Thymus (tissue), 11 donors: ENCODE measurements around the gene CEND1. TPM values are rescaled to one million over a fixed set of nuclear protein-coding genes. Genes with fewer than 3 reads are reported as not detected.

Experiments
- DNase-seq, 9 donors: peaks; one replicate each; pipeline ENCODE4 v3.0.0-alpha.2; 2013; ENCODE audit warnings: low spot score in 9 of 9, low read depth in 6 of 9, missing footprints in 1 of 9
- H3K27ac ChIP-seq, 2 donors: one replicate each; pipeline ENCODE4 v1.5.1; 2013; ENCODE audit warnings: control low read depth in 1 of 2, low read depth in 1 of 2, low read length in 1 of 2, mild to moderate bottlenecking in 1 of 2, moderate library complexity in 1 of 2
- H3K27me3 ChIP-seq, 2 donors: one replicate each; pipeline ENCODE4 v1.5.1; 2013; ENCODE audit warnings: low read length in 1 of 2; ENCODE audit not compliant: control insufficient read depth in 2 of 2, insufficient read depth in 1 of 2
- H3K36me3 ChIP-seq, 2 donors: one replicate each; pipeline ENCODE4 v1.5.1; 2013; ENCODE audit warnings: low read length in 1 of 2, mild to moderate bottlenecking in 1 of 2, moderate library complexity in 1 of 2; ENCODE audit not compliant: control insufficient read depth in 2 of 2, insufficient read depth in 2 of 2
- H3K4me1 ChIP-seq, 2 donors: one replicate each; pipeline ENCODE4 v1.5.1; 2013; ENCODE audit warnings: low read length in 2 of 2; ENCODE audit not compliant: control insufficient read depth in 2 of 2, insufficient read depth in 2 of 2
- H3K4me3 ChIP-seq, 2 donors: one replicate each; pipeline ENCODE4 v1.5.1; 2013; ENCODE audit warnings: low read length in 2 of 2, control low read depth in 1 of 2, mild to moderate bottlenecking in 1 of 2
- H3K9me3 ChIP-seq, 2 donors: one replicate each; pipeline ENCODE4 v1.5.1; 2013; ENCODE audit warnings: low read length in 1 of 2, mild to moderate bottlenecking in 1 of 2; ENCODE audit not compliant: control insufficient read depth in 2 of 2, insufficient read depth in 1 of 2
- WGBS: extraction: QIAGEN DNeasy Blood & Tissue Kit; methylation state at CpG from one replicate; pipeline ENCODE4 v1.1.7; 2013; 5-methylcytosine and 5-hydroxymethylcytosine counted together
- polyA plus RNA-seq: library from polyadenylated mRNA; stranded (reverse); fragments of 200-250 nt; gene quantifications from one replicate; pipeline ENCODE4 v1.2.3, GENCODE V29; 2013
- total RNA-seq: library from RNA; stranded (reverse); fragments of 120-200 nt; gene quantifications from one replicate; pipeline ENCODE4 v1.2.4, GENCODE V29; 2013
- donor health status: healthy.

The CEND1 gene
- total and polyA plus RNA-seq, 2 donors, result 0.19 to 0.25 TPM

DNA sequence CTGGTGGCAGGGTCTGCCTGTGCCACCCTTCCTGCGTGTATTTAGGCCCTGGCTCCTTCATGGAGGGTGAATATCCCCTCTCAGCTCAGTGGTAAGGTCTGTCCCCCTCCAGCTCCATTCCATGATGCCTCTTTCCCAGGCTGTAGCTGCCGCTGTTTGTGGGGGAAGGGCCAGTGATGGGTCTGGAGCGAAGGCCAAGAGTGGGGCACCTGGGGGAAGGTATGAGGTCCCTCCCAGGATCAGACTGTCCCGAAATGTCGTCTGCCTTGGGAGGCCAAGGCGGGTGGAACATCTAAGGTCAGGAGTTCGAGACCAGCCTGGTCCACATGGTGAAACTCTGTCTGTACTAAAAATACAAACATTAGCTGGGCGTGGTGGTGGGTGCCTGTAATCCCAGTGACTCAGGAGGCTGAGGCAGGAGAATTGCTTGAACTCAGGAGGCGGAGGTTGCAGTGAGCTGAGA, 44.0 kb upstream of the CEND1 start:
- H3K4me3 ChIP-seq, result peak overlapping the region in 1 of 2 donors; percentile 52
- no peak for DNase-seq
- peaks cover 57 to 70% of the 10 kb centered on the region in 2 donors for H3K27me3 ChIP-seq
- peaks cover 7 to 16% of the 10 kb centered on the region in 2 donors for H3K36me3 ChIP-seq
- peaks cover 12 to 44% of the 10 kb centered on the region in 2 donors for H3K4me1 ChIP-seq
- peaks cover 6 to 33% of the 10 kb centered on the region in 2 donors for H3K9me3 ChIP-seq
- H3K27ac ChIP-seq, result no peak overlapping the region
- 83% methylated on average over 9 of the region's 9 CpGs for WGBS

DNA sequence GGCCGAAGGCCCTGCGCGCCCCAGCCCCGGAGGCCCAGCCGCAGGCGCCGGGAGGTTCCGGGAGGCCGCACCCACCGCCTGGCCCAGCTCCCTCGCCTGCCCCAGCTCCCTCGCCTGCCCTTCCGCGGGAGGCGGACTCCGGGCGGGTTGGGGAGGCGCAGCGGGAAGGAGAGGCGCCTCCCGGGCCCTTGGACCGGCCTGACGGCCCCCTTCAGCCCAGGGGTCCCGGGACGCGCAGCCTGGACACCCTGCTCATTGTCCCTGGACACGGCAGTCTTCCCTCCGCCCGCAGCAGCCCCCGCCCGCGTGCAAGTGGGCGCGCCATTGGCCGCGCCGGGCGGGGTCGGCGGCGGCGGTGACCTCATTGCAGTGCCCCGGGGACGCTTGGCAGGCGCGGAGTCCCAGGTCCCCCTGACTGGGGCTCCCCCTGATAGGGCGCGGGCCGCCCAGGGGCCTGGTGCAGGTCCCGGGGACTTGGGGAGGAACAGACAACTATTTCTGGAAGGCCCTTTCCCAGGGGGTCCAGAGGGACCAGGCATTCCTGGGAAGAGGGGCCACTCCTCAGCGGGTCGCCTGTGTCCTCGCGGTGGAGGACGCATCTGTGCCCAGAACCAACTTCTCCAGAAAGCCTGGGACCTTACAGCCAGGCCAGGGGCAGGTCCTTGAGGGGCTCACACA, 43.4 kb upstream of the CEND1 start:
- peak overlapping the region; percentile 16 to 52 for H3K4me3 ChIP-seq
- peaks cover 12 to 50% of the 10 kb centered on the region in 2 donors for H3K4me1 ChIP-seq
- H3K36me3 ChIP-seq, result peaks cover 2 to 10% of the 10 kb centered on the region in 2 donors
- peaks cover 63 to 76% of the 10 kb centered on the region in 2 donors for H3K27me3 ChIP-seq
- peaks cover 6 to 35% of the 10 kb centered on the region in 2 donors for H3K9me3 ChIP-seq
- whole genome bisulfite sequencing, result 4% methylated on average over 52 of the region's 55 CpGs
- H3K27ac ChIP-seq, result no peak overlapping the region
- no peak for DNase-seq

DNA sequence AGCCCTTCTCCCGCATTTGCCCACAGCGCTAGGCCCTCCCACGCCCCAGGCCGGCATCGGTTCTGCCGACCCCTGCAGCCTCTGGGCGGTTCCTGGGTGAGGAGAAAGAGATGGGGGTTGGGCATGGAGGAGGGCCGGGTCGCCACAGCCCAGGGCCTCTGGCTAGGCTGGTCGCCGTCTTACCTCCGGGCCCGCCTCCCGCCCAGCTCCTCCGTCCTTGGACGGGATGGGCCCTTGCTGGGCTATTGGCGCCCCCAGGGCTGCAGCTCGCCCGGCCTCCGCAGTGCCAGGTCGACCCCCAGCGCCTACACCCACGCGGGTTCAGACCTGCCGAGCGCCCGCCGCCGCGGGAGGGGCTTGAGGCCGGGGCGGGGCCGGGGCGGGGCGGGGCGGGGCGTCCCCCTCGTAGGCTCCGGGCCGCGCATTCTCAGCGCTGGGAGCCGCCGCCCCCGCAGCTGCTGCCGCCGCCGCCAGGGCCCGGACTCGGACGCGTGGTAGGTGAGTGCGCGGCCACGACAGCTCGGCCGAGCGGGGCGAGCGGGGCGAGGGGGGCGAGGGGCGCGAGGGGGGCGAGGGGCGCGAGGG, 42.7 kb upstream of the CEND1 start, which contains the start of gene CD151:
Gene CD151 (plus strand): TSS at position 424 of the 585 bp plus-strand sequence. CDS start 3,118 bp downstream, outside the sequence.
- 5% methylated on average over 62 of the region's 67 CpGs for WGBS
- Histone ChIP-seq H3K36me3 (peaks cover 0 to 5% of the 10 kb centered on the region in 2 donors), H3K27me3 (peaks cover 69 to 83% of the 10 kb centered on the region in 2 donors), H3K27ac (no peak within 1 kb of the TSS), H3K4me3 (peak within 1 kb of the TSS; percentile 16 to 52), H3K9me3 (peaks cover 6 to 35% of the 10 kb centered on the region in 2 donors), H3K4me1 (peaks cover 12 to 56% of the 10 kb centered on the region in 2 donors)
- DNase-seq, result no peak

DNA sequence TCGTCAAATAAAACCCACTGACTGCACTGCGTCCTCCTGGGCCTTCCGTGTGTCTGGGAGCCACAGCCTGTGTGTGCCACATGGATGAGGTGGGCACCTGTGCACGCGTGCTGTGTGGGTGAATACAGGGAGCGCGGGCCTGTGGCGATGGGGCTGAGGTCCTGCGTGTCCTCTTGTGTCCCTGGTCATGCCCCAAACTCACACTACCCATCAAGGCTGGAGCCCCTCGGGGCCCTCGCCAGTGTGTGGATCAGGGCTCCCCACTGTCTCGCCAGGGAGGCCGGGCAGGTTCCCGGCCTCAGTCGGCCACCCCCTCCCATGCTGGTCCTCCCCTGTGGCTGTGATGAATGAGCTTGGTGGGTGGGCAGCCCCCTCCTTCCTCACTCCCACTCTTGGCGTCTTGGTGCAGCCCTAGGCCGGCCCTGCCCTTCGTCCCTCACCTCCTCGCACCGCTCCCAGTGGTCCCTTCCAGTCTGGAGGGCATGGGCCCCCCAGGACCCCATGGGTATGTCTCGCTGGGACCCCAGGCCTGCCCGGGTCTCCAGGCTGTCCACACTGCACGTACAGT, 42.2 kb upstream of the CEND1 start:
- peaks cover 75 to 88% of the 10 kb centered on the region in 2 donors for H3K27me3 ChIP-seq
- no peak overlapping the region for H3K4me3 ChIP-seq
- no peaks in the 10 kb centered on the region for H3K36me3 ChIP-seq
- no peak overlapping the region for H3K27ac ChIP-seq
- peaks cover 14 to 60% of the 10 kb centered on the region in 2 donors for H3K4me1 ChIP-seq
- no peak for DNase-seq
- 84% methylated on average over 23 of the region's 23 CpGs for WGBS
- peaks cover 6 to 35% of the 10 kb centered on the region in 2 donors for H3K9me3 ChIP-seq

DNA sequence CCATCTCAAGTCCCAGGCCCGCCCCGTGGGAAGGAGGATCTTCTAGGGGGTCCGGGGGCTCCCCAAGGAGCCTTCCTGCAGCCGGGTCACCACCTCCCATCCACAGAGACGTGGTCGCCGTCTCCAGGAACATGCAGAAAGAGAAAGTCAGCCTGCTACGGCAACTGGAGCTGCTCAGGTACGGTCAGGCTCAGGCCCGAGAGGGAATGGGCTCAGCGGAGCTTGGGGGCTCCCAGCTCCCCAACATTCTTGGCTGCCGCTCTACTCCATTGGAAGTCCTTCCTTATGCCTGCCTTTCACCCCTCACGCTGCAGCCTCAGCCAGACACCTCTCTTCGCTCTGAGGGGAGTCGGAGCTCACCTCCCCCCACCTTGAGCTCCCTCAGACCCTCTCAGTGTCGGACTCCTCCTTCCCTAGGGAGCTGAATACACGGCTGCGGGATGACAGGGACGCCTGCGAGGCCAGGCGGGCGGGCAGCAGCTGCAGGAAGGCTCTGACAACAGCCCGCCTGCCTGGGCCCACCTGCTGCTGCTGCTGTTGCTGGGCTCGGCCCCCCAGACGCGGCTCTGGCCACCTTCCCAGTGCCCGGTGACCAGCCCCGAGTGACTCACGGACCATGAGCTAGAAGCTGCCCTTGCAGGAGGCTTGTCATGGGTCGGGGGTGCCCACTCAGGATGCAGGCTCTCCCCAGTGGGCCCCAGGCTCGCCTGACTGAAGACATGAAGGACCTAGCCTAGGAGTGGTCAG, 41.4 kb upstream of the CEND1 start:
- WGBS, result 72% methylated on average over 31 of the region's 31 CpGs
- no peak for DNase-seq
- H3K4me3 ChIP-seq, result peak overlapping the region in 1 of 2 donors; percentile 20
- peaks cover 80 to 95% of the 10 kb centered on the region in 2 donors for H3K27me3 ChIP-seq
- no peaks in the 10 kb centered on the region for H3K36me3 ChIP-seq
- H3K27ac ChIP-seq, result no peak overlapping the region
- peaks cover 16 to 67% of the 10 kb centered on the region in 2 donors for H3K4me1 ChIP-seq
- peaks cover 6 to 35% of the 10 kb centered on the region in 2 donors for H3K9me3 ChIP-seq

DNA sequence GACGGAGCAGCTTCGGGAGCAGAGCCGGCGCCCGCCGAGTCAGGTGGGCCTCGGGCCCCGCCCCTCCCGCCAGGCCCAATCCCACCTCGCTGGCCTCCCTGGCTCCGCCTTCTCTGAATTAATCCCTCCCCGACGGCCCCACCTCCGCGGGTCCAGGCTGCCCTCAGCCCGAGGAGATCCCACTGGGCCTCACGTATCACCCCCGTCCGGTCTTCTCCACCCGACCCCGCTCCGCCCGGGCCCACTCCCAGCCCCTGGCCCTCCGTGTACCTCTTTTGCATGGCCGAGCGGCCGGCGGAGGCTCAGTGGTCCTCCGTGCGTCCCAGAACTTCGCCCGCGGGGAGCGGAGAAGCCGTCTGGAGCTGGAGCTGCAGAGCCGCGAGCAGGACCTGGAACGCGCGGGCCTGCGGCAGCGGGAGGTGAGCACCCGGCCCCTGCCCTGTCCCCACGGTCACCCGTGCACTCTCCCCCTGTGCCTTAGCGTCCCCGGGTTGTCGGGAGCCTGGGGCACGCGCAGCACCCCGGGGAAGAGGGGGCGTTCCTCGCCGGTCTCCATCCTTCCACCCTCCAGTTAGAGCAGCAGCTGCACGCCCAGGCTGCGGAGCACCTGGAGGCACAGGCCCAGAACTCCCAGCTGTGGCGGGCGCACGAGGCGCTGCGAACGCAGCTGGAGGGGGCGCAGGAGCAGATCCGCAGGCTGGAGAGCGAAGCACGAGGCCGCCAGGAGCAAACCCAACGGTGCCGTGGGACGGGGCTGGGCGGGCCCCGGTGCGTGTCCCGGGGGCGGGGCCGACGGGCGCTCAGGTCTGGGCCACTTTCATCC, 40.6 kb upstream of the CEND1 start:
- H3K36me3 ChIP-seq, result peaks cover 0 to under 1% of the 10 kb centered on the region in 2 donors
- peak overlapping the region in 1 of 2 donors; percentile 33 for H3K4me3 ChIP-seq
- peaks cover 16 to 75% of the 10 kb centered on the region in 2 donors for H3K4me1 ChIP-seq
- H3K27ac ChIP-seq, result no peak overlapping the region
- peaks cover 85 to 97% of the 10 kb centered on the region in 2 donors for H3K27me3 ChIP-seq
- peaks cover 6 to 35% of the 10 kb centered on the region in 2 donors for H3K9me3 ChIP-seq
- WGBS, result 3% methylated on average over 78 of the region's 78 CpGs
- peak in 4 of 9 donors; percentile 64 to 83 (median 72) for DNase-seq

DNA sequence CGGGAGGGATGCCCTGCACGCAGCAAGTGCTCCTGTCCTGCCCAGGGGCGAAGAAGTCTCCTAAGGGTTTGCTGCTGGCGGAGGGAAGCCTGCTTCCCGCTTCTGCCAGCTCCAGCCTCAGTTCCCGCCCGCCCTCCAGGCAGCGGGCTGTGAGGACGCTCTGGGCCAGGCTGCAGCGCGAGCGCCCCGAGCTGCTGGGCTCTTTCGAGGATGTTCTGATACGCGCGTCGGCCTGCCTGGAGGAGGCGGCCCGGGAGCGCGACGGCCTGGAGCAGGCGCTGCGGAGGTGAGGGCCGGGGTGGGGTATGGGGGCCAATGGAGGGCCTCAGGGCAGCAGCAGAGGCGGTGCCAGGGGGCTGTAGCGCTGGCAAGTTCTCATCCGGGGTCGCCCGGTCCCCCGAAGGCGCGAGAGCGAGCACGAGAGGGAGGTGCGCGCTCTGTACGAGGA, 40.0 kb upstream of the CEND1 start:
- Histone ChIP-seq H3K4me1 (peaks cover 16 to 81% of the 10 kb centered on the region in 2 donors), H3K9me3 (peaks cover 6 to 35% of the 10 kb centered on the region in 2 donors), H3K4me3 (peak overlapping the region in 1 of 2 donors; percentile 33), H3K36me3 (peaks cover 5 to 6% of the 10 kb centered on the region in 2 donors), H3K27ac (no peak overlapping the region), H3K27me3 (peaks cover 81 to 96% of the 10 kb centered on the region in 2 donors)
- 4% methylated on average over 39 of the region's 39 CpGs for WGBS
- DNase-seq, result no peak
